Lower lobe of right lung (tissue), 2 donors: ENCODE measurements around the gene LECT2. TPM values are rescaled to one million over a fixed set of nuclear protein-coding genes. Genes with fewer than 3 reads are reported as not detected.

Experiments used
- ATAC-seq, 2 donors: fragments of 200-7000 bp; cut with Tn5 transposase; one replicate each; pipeline ENCODE4 v1.9.1; 2020 to 2022; ENCODE audit warnings: mild to moderate bottlenecking in 2 of 2, moderate library complexity in 2 of 2
- DNase-seq: peaks from one replicate; pipeline ENCODE4 v3.0.0-alpha.2; 2020
- H3K27ac ChIP-seq: fragments of 200-600 bp; one replicate; pipeline ENCODE4 v1.8.0; 2022
- H3K27me3 ChIP-seq: fragments of 200-600 bp; one replicate; pipeline ENCODE4 v1.8.0; 2022; ENCODE audit warnings: low read depth
- H3K36me3 ChIP-seq: fragments of 200-600 bp; one replicate; pipeline ENCODE4 v1.8.0; 2022; ENCODE audit warnings: mild to moderate bottlenecking
- H3K4me1 ChIP-seq: fragments of 200-600 bp; one replicate; pipeline ENCODE4 v1.8.0; 2022
- H3K4me3 ChIP-seq: fragments of 200-600 bp; one replicate; pipeline ENCODE4 v1.8.0; 2022; ENCODE audit warnings: mild to moderate bottlenecking
- H3K9me3 ChIP-seq: fragments of 200-600 bp; one replicate; pipeline ENCODE4 v1.8.0; 2022
- CTCF ChIP-seq: fragments of 200-600 bp; IDR thresholded peaks from one replicate; pipeline ENCODE4 v1.8.0; 2022; ENCODE audit warnings: antibody characterized with exemption, mild to moderate bottlenecking
- intact Hi-C: fragments of 100-400 bp; cut with DNase I; formaldehyde crosslinking; loops from one replicate; pipeline ENCODE4 v1.11.0; 2022
- total RNA-seq: library from RNA; stranded (reverse); fragmentation: NEBNext Ultra II Directional; extraction: Animal tissue kit (Norgen Biotek cat#: 25700); gene quantifications from one replicate; pipeline ENCODE4 v1.2.1, GENCODE V29; 2021
- donor health status: DM: no; HTN: yes; CAD: no; lungs with severe emphysema.

LECT2 gene
- total RNA-seq, 1 donor from 2014 or later: not detected

GRCh38 chr5:135988546-135988945 is 33.8 kb upstream of the LECT2 start:
- intact Hi-C loops: no loop called here
- DNase-seq: no peak
- H3K4me3 ChIP-seq: no peak overlapping the region
- no peak overlapping the region for H3K27ac ChIP-seq
- no peaks in the 10 kb centered on the region for H3K9me3 ChIP-seq
- no peaks in the 10 kb centered on the region for H3K27me3 ChIP-seq
- no peak for ATAC-seq
- no peaks in the 10 kb centered on the region for H3K36me3 ChIP-seq
- no peak for TF ChIP-seq CTCF
- no peaks in the 10 kb centered on the region for H3K4me1 ChIP-seq

- DNase-seq: no peak
- Histone ChIP-seq H3K4me3 (no peak overlapping the region), H3K27me3 (no peaks in the 10 kb centered on the region), H3K36me3 (no peaks in the 10 kb centered on the region), H3K27ac (no peak overlapping the region), H3K4me1 (no peaks in the 10 kb centered on the region), H3K9me3 (no peaks in the 10 kb centered on the region)
- intact Hi-C loops: no loop called here
- no peak for TF ChIP-seq CTCF
- ATAC-seq: no peak
These were observed 32.2 kb upstream of the LECT2 start for GRCh38 chr5:135986891-135987401.

- DNase-seq: no peak
- no peak for ATAC-seq
- Histone ChIP-seq H3K27ac (no peak overlapping the region), H3K9me3 (no peaks in the 10 kb centered on the region), H3K36me3 (no peaks in the 10 kb centered on the region), H3K4me3 (no peak overlapping the region), H3K27me3 (no peaks in the 10 kb centered on the region), H3K4me1 (no peaks in the 10 kb centered on the region)
- intact Hi-C loops: no loop called here
- no peak for TF ChIP-seq CTCF
These were observed 31.6 kb upstream of the LECT2 start for GRCh38 chr5:135986401-135986800.

- H3K27ac ChIP-seq: no peak overlapping the region
- intact Hi-C loops: no loop called here
- no peaks in the 10 kb centered on the region for H3K27me3 ChIP-seq
- no peaks in the 10 kb centered on the region for H3K4me1 ChIP-seq
- H3K4me3 ChIP-seq: no peak overlapping the region
- no peaks in the 10 kb centered on the region for H3K36me3 ChIP-seq
- ATAC-seq (no peak), DNase-seq (no peak)
- no peaks in the 10 kb centered on the region for H3K9me3 ChIP-seq
- no peak for TF ChIP-seq CTCF
These were observed 31.2 kb upstream of the LECT2 start for GRCh38 chr5:135985951-135986350.

- no peaks in the 10 kb centered on the region for H3K36me3 ChIP-seq
- no peak overlapping the region for H3K4me3 ChIP-seq
- no peak for DNase-seq
- intact Hi-C loops: no loop called here
- no peak overlapping the region for H3K27ac ChIP-seq
- no peak for TF ChIP-seq CTCF
- ATAC-seq: no peak
- no peaks in the 10 kb centered on the region for H3K4me1 ChIP-seq
- no peaks in the 10 kb centered on the region for H3K27me3 ChIP-seq
- H3K9me3 ChIP-seq: no peaks in the 10 kb centered on the region
These were observed 25.8 kb upstream of the LECT2 start for GRCh38 chr5:135980620-135981019.

- Histone ChIP-seq H3K27ac (no peak overlapping the region), H3K4me1 (no peaks in the 10 kb centered on the region), H3K27me3 (no peaks in the 10 kb centered on the region), H3K9me3 (no peaks in the 10 kb centered on the region), H3K4me3 (no peak overlapping the region), H3K36me3 (no peaks in the 10 kb centered on the region)
- no peak for TF ChIP-seq CTCF
- intact Hi-C loops: no loop called here
- no peak for DNase-seq
- ATAC-seq: no peak
These were observed 24.7 kb upstream of the LECT2 start for GRCh38 chr5:135979510-135979909.
